DMS153 (cell line): ENCODE data around the gene NDFIP1.

Source experiments
- DNase-seq: peaks from one replicate; lab custom pipeline; 2025; lab: John Stamatoyannopoulos, UW

The NDFIP1 gene

GRCh38 chr5:142091922-142092321, 16.7 kb upstream of the NDFIP1 start:
- no peak for DNase-seq

DNA sequence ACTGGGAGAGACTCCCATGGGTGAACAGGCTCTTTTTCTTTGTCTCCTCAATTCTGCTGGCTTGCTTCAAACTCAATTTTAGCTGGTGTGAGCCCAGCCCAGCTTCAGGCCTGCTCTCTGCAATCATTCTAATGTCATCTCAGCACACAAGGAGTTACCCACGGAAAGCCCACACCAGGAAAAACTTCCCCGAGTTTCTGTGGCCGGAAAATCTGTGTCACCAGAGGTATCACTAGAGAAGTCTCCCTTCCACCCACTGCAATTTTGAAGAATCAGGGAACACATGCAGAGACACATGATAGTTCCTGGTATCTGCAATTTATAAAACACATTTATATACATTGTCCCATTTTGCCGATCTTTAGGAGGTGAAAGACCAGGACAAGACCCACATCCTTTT, 13.5 kb upstream of the NDFIP1 start:
- no peak for DNase-seq

- no peak for DNase-seq
Measured at GRCh38 chr5:142095651-142096330, 12.8 kb upstream of the NDFIP1 start.

GRCh38 chr5:142096382-142096781, 12.2 kb upstream of the NDFIP1 start:
- DNase-seq: no peak

DNA sequence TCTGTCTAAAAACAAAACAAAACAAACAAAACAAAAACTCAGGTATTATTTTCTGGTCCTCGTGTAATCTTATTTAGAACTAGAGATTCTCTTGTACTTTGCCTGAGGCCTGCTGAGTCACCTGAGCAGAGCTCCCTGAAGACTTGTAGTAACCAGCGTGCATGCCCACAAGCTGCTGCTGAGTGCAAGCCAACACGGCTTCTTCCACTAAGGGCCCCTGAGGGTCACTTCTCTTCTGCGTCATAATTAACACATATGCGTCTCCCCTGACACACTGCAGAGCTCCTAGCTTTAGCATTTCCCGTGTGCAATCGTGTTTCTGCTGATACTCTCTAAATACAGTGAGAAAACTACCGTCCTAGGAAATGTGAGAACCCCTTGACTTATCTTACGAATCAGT, 10.9 kb upstream of the NDFIP1 start:
- no peak for DNase-seq

GRCh38 chr5:142098275-142098674, 10.3 kb upstream of the NDFIP1 start:
- no peak for DNase-seq

DNA sequence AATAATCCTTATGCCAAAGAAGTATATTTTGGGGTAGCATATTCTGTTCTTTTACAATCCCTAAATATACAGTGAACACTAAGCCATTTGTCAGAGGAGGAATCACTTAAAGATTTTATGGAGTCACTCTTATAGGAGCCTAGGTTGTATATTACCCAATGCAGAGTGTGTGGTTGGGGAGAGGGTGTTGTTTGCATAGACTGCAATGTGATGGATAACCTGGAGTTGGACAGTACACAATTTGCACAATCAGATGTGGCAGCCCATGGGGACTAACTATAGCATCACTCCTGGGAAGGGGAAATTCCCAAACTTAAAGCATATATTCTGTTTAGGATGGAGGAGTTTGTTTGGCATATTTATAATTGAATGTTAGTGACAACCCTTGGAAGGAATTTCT, 9.6 kb upstream of the NDFIP1 start:
- no peak for DNase-seq

GRCh38 chr5:142100307-142100706, 8.3 kb upstream of the NDFIP1 start:
- no peak for DNase-seq

- no peak for DNase-seq
Measured at GRCh38 chr5:142102980-142103740, 5.4 kb upstream of the NDFIP1 start.

DNA sequence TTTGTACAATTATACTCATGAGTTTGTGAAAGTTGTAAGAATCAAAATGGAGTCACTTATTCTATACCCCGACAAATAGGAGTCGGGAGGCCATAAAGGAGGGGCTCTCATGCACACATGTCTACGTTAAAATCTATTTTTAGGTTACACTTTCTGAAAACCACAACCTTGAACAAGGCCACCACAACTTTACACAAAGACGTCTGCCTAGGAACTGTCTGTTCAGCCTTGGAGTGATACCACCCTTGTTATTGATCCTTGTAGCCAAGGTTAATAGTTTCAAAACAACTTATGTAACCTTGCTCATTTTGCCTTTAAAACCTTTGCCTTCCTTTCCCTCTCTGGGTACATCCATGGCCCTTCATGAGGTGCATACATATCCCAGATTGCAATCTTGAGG, 4.1 kb upstream of the NDFIP1 start:
- DNase-seq: no peak

GRCh38 chr5:142106061-142106460, 2.5 kb upstream of the NDFIP1 start:
- DNase-seq: no peak

DNA sequence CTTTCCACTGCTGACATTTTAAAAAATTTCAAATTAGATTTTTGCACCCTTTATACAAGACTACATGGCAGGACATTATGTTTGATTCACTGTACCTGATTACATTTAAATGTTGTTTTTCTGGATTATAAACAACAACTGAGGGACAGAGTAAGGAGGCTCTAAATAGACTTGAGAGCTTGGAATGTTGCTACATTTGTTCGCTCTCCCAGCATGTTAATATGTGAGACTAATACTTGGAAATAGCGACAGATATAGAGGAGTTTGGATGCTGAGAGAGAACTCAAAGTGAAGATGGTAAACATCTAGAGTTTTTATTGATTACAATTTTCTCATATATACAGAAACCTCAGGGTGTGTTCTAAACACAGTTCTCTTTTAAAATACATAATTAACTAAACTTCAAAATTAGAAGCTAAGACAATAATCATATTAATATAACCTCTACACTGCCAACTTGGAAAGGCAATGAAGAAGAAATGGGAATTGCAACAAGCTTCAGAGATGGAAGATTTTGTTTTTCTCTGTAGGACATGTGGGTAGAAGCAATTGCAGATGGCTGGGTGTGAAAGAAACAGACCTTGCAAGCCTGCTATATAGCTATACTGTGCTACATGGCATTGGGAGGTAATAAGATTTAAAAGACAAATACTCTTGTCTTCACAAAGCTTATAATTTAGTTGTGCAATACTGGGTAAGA, 1.4 kb upstream of the NDFIP1 start:
- DNase-seq: no peak

DNA sequence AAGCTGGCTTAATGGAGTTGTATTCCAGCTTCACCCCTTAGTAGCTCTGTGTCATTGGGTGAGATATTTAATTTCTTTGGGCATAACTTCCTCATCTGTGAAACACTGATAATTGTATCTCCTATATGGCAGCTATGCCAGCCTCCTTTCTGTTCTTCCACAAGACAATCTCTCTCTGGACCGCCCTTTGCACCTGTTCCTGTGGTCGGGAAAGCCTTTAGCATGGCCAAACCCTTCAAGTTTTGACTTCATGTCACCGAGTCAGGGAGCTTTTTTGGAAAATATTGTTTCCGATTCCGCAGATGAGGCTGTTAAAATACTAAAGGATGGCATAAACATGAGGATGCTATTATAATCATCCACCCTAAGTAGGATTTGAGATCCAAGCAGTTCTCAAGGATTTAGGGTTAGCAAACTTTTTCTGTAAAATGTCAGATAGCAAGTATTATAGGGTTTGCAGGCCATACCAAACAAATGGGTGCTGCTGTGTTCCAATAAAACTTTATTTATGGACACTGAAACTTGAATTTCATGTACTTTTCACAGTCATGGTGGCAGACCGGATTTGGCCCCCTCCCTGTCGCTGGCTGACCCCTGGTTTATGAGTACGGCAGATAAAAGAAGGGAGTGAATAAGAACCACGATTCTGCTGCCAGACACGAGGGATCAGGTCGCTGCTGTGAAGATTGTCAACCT, 695 bp upstream of the NDFIP1 start:
- DNase-seq: no peak

- no peak for DNase-seq
Measured at GRCh38 chr5:142109331-142110045, 909 bp downstream of the NDFIP1 start.

DNA sequence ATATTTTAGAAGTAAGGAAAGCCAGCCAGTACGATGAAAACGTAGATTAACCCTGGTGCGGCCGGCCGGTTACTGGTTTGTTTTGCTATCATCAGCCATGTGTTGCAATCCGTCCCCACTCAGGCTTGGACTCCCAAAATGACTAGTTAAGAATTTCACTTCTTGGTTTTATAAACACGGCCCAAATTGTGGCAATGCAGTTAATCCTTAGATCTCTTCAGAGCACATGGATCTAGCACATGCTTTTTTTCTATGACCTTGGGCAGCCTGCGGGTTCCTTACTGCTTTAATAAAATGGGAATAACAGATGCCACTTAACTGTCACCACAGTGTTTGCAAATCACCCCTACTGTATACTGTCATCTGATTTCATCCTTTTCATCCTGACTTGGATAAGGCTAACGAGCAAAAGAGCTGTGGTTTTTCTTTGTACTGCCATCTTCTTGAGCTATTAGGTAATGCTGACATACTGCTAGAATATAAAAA, 1.5 kb downstream of the NDFIP1 start:
- no peak for DNase-seq

DNA sequence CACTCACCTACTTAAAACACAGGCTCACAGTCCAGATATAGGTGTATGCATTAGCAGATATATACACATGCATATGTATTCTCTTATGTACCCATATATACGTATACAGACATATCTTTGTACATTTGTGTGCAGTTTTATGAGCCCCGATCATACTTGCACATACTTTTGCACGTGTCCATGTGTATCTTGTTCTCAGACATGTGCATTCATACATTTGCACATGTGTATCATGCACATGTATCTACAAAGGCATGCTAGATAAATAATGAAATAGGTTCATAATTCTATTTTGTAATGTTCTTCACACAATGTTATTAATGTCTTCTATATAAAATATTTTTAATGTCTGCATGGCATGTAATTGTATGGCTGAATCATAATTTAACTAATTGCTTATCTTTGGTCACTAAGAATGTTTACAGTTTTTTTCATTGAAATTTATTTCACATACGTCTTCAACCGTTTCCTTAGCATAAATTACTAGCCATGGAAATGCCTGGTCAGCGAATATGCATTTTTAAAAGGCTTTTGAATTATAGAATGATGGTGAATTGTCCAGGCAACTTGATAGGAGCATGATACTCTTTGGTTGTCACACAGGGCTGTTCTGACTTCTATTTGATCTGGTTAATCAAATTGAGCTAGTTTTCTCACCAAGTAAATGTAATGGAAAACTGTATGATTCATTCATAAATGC, 2.6 kb downstream of the NDFIP1 start:
- no peak for DNase-seq

DNA sequence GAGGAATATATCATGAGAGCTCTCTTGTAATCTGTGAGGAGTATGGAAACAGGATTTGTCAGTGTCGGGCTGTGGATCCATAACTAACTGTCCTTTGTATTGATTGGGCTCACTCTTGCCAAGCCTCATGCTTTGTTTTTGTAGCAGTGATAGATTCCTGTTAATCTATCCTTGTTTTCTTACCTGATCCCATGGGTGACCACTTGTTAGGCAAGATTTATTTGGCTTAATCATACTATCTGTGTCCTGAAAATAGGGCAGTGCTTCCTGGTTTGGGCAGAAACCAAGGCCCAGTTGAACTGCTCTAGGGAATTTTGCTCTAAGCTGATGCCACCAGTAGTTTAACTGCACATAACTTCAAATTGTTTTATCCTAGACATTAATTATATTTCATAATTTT, 6.1 kb downstream of the NDFIP1 start:
- DNase-seq: no peak

DNA sequence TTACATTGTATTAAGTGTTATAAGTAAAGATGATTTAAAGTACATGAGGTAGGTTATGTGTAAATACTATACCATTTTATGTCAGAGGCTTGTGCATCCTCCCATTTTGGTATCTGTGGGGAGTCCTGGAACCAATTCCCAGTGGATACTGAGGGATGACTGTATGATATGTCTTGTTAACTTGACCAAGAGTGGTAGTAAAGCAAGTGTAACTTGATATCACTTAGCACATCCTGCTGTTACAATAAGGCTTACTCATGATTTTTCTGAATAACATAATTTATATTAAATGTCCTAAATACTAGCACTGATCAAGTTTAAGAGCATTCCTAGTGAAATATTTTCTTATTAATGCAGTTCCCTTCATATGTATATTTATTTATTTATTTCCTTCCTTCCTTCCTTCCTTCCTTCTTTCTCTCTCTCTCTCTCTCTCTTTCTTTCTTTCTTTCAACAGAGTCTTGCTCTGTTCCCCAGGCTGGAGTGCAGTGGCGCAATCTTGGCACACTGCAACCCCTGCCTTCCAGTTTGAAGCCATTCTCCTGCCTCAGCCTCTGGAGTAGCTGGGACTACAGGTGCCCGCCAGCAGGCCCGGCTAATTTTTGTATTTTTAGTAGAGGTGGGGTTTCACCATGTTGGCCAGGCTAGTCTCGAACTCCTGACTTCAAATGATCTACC, 7.5 kb downstream of the NDFIP1 start:
- DNase-seq: no peak

DNA sequence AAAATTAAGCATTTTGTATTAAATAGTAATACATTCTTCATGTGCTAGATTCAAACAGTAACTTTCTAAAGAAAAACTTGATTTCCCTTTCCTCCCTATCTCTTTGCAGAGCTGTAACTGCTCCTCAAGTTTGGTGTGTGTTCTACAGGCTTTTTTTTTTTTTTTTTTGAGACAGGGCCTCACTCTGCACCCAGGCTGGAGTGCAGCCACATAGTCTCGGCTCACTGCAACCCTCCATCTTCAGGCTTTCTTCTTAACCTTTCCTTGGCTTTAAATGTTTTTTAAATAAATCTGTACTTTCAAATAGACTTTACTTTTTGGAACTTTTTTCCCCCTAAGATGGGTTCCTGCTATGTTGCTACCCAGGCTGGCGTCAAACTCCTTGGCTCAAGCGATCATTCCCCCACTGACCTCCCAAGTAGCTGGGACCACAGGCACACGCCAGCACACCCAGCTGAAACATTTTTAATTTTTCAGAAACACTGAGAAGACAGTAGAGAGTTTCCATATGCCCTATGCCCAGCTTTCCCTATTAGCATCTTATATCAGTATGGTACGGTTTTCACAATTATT, 9.1 kb downstream of the NDFIP1 start:
- no peak for DNase-seq

DNA sequence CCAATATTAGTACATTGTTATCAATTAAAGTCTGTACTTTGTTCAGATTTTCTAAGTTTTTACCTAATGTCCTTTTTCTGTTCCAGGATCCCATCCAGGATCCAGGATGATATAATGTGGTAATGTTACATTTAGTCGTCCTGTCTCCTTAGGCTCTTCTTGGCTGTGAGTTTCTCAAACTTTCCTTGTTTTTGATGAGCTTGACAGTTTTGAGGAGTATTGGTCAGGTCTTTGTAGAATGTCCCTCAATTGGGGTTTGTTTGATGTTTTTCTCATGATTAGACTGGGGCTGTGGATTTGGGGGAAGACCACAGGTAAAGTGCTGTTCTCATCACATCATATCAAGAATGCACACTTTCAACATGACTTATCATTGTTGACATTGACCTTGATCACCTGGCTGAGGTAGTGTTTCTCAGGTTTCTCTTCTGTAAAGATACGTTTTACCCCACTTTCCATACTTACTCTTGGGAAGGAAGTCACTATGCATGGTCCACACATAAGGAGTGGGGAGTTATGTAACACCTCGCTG, 9.6 kb downstream of the NDFIP1 start:
- no peak for DNase-seq
